ENCODE results near the gene ALDH3B2.
"Not testable (repeated sequence)": the region's sequence is repeated elsewhere in the genome, so short reads cannot be mapped to it uniquely, and the experiment has no call there.

GRCh38 chr11:67618901-67619659 lies 55.3 kb downstream of the ALDH3B2 start:
- TF ChIP-seq FOXK2 (IDR thresholded peaks at IDR 0.05); BHLHE40 (IDR thresholded peaks at IDR 0.05; ENCODE audit: borderline replicate concordance); SUZ12 (IDR thresholded peaks at IDR 0.05); ELF4 (IDR thresholded peaks at IDR 0.05); HDGF (IDR thresholded peaks at IDR 0.05; ENCODE audit: borderline replicate concordance); SP1 (IDR thresholded peaks at IDR 0.05); FOXM1 (IDR thresholded peaks at IDR 0.05; ENCODE audit: borderline replicate concordance); TARDBP (IDR thresholded peaks at IDR 0.05); ARNT (IDR thresholded peaks at IDR 0.05); CTBP1 (IDR thresholded peaks at IDR 0.05; ENCODE audit: borderline replicate concordance); L3MBTL2 (conservative IDR thresholded peaks at IDR 0.05): not testable (repeated sequence)
- TF ChIP-seq, protein P1, sequence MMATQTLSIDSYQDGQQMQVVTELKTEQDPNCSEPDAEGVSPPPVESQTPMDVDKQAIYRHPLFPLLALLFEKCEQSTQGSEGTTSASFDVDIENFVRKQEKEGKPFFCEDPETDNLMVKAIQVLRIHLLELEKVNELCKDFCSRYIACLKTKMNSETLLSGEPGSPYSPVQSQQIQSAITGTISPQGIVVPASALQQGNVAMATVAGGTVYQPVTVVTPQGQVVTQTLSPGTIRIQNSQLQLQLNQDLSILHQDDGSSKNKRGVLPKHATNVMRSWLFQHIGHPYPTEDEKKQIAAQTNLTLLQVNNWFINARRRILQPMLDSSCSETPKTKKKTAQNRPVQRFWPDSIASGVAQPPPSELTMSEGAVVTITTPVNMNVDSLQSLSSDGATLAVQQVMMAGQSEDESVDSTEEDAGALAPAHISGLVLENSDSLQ (IDR thresholded peaks at IDR 0.05), result not testable (repeated sequence)

Data from HEK293T (cell line).